ENCODE measurements around the gene ZNF385A.

DNA sequence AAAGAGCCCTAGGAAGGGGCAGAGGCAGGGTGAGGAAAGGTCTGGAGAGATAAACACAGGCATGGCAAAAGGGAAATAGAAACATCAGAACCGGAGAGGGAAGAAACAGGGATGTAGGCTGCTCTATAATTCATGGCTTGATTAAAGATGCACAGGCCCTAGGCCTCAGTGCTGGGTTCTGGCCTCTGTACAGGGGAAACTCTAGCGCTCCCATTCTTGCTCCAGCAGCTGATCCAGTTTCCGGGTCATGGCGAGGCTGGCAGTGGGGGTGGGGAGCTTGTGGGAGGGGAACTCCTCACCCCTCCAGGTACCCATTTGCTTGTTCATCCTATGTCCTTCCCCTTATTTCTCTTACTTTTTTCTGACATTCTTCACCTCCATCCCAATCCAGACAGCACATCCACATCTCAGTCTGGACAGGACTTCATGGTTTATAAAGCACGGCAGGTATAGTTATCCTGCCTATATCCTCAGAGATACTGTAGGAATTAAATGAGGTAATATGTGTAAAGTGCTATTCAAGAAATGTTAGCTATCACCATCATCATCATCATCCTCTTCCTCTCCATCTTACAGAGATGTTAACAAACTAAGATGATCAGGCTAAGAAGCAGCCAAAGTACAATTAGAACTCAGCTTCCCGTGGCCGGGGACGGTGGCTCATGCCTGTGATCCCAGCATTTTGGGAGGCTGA lies 12.3 kb downstream of the ZNF385A start:
- TF ChIP-seq ZNF436 (CRISPR knock-in tag; IDR thresholded peaks at IDR 0.05) (no peak), RUNX1 (IDR thresholded peaks at IDR 0.05; ENCODE audit: low read depth) (no peak), ESRRA (IDR thresholded peaks at IDR 0.05; ENCODE audit: borderline replicate concordance, low read depth) (no peak)
- TF ChIP-seq, protein P1, sequence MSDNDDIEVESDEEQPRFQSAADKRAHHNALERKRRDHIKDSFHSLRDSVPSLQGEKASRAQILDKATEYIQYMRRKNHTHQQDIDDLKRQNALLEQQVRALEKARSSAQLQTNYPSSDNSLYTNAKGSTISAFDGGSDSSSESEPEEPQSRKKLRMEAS (CRISPR knock-in tag; IDR thresholded peaks at IDR 0.05): no peak
